GM04503 (cell line): ENCODE results near the gene MAK.
"Not testable (repeated sequence)": the region's sequence is repeated elsewhere in the genome, so short reads cannot be mapped to it uniquely, and the experiment has no call there.

Source experiments
- DNase-seq: peaks from one replicate; pipeline ENCODE4 v3.0.0-alpha.2; 2012; ENCODE audit warnings: low read depth

Gene MAK, protein sequence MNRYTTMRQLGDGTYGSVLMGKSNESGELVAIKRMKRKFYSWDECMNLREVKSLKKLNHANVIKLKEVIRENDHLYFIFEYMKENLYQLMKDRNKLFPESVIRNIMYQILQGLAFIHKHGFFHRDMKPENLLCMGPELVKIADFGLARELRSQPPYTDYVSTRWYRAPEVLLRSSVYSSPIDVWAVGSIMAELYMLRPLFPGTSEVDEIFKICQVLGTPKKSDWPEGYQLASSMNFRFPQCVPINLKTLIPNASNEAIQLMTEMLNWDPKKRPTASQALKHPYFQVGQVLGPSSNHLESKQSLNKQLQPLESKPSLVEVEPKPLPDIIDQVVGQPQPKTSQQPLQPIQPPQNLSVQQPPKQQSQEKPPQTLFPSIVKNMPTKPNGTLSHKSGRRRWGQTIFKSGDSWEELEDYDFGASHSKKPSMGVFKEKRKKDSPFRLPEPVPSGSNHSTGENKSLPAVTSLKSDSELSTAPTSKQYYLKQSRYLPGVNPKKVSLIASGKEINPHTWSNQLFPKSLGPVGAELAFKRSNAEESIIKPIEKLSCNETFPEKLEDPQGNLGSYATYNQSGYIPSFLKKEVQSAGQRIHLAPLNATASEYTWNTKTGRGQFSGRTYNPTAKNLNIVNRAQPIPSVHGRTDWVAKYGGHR

GRCh38 chr6:10837995-10838793 lies at the start of gene MAK:
Gene MAK, minus strand, starts transcription at chr6:10838539. Its CDS starts 7,891 bp downstream, at chr6:10830648.
- no peak for DNase-seq

GRCh38 chr6:10886691-10887502 lies 48.6 kb upstream of the MAK start, which contains the start of gene SYCP2L:
Gene SYCP2L, plus strand, starts transcription at chr6:10887052. Its CDS starts 75 bp downstream, at chr6:10887127.
- DNase-seq, result no peak

DNA sequence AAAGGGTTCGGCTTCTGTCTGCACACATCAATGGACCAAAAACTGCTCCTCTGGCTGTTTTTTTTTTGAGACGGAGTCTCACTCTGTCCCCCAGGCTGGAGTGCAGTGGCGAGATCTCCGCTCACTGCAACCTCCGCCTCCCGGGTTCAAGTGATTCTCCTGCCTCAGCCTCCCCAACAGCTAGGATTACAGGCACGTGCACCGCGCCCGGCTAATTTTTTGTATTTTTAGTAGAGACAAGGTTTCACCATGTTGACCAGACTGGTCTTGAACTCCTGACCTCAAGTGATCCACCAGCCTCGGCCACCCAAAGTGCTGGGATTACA lies 48.0 kb upstream of the MAK start:
- DNase-seq, result not testable (repeated sequence)

- no peak for DNase-seq
These were observed 46.1 kb upstream of the MAK start for GRCh38 chr6:10884245-10884972.

GRCh38 chr6:10883312-10884244 lies 45.2 kb upstream of the MAK start:
- DNase-seq, result no peak

DNA sequence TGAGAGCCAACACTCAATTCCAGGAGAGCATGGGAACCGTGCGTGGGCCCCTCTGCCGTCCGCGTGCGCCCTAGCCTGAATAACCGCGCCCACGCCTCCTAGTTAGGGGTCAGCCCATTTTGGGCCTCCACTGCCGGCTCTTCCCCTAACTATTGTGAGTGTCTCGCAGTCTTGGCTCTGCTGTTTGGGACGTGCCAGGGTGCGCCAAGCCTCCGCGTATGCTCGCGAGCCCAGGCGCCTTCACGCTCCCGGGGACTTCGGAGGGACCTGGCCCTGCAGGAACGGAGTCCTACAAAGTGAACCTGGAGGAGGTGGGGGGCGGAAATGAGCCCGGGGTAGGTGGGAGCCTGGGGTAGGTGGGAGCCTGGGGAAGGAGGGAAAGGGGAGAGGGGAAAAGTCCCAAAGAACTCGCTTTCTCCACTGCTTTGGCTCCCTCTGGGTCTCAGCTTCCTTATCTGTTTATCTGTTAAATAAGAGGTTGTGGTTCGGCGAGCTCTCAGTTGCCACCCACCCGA lies 44.4 kb upstream of the MAK start:
- DNase-seq, result no peak

DNA sequence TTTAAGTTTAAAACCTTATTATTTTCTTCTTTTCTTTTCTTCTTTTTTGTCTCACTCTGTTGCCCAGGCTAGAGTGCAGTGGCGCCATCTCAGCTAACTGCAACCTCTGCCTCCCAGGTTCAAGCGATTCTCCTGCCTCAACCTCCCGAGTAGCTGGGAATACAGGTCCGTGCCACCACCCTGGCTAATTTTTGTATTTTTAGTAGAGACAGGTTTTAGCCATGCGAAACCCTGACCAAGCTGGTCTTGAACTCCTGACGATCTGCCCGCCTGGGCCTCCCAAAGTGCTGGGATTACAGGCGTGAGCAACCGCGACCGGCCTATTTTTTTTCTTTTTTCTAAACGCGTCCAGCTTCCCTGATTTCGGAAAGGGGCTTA lies 43.9 kb upstream of the MAK start:
- not testable (repeated sequence) for DNase-seq

- DNase-seq, result no peak
These were observed 42.0 kb upstream of the MAK start for GRCh38 chr6:10880366-10880765.

DNA sequence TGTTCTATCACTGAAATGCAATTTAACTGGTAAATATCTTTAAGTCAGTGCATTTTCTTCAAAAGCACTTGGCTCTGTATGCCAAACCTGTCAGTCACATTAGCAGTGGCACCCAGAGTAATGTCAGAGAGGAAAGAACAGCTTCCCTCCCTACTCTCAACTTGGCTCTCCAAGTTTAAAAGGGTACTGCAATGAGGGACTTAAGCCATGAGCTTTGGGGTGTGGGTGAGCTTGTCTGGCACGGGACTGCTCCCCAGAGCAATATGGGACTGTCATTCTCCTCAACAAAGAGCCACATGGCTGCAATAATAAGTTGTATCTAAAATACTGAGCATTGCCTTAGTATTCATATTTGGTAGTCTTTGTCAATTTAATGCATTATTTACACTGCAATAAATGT lies 39.5 kb upstream of the MAK start:
- no peak for DNase-seq

GRCh38 chr6:10877012-10877411 lies 38.7 kb upstream of the MAK start:
- DNase-seq, result no peak

DNA sequence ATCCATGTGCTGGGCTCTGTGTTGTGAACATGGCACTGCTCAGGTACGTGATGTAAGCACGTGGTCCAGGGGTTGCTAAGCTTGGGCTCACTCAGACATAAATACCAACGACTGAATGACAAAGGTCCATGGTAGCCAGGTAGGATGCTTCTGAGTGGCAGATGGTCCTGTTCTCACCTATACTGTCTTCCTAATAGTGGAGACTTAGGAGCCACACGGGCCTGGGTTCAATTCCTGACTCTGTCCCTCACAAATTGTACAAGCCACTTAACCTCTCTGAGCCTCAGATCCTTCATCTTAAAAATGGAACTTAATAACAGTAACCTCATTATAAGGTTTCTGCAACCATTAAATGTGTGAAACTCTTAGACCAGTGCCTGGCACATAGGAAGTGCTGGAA lies 36.7 kb upstream of the MAK start:
- DNase-seq, result no peak

DNA sequence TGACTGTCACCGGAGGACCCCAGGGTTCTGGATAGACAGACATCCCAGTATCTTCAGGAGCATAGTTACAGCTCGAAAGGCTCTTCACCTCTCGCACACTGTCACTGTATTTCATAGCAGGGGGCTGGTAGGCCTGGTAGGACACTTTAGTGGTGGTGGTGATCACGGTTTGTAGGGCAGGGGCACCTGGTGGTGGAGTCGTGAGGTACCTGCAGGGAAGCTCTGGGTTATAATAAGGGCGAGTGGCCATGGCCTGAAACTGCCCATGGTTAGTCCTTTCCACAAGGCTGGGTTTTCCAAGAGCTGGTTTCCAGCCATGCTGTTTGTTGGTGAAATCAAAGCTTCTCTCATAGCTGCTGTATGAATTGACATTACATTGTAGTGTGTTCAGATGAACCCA lies 35.9 kb upstream of the MAK start:
- DNase-seq, result no peak

GRCh38 chr6:10873374-10873773 lies 35.0 kb upstream of the MAK start:
- DNase-seq, result no peak

- DNase-seq, result no peak
These were observed 29.6 kb upstream of the MAK start for GRCh38 chr6:10867952-10868351.

DNA sequence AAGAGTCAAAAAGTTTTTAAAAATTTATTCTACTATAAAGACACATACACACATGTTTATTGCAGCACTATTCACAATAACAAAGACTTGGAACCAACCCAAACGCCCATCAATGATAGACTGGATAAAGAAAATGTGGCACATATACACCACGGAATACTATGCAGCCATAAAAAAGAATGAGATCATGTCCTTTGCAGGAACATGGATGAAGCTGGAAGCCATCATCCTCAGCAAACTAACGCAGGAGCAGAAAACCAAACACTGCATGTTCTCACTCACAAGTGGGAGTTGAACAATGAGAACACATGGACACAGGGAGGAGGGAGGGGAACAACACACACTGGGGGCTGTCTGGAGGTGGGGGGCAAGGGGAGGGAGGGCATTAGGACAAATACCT lies 28.4 kb upstream of the MAK start:
- not testable (repeated sequence) for DNase-seq

DNA sequence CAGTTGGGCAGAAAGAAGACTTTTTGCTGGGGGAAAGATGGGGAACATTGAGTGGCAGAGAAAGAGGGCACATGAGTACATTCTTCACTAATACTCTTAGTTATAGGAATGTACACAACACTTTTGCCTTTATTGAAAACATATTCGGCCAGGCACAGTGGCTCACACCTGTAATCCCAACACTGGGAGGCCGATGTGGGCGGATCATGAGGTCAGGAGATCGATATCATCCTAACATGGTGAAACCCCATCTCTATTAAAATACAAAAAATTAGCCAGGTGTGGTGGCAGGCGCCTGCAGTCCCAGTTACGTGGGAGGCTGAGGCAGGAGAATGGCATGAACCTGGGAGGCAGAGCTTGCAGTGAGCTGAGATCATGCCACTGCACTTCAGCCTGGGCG lies 24.7 kb upstream of the MAK start:
- not testable (repeated sequence) for DNase-seq

DNA sequence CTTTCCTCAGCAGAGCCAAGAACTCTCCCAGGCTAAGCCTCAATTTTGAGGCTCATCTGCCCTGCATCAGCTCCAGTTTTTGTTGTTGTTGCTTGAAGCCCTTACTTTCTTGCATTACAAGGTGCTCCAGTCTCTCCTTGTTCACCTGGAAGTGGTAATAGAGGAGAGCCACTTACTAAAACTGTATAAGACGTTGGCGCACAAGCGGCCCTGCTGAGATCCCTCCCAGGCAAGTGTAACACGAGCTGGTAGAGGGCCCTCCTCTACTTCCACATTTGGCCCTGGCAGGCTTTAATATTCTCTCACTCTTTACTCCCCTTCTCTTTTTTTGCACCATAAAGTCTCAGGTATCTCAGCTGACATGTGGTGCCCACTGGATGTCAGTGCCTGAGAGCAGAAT lies 24.0 kb upstream of the MAK start:
- no peak for DNase-seq

DNA sequence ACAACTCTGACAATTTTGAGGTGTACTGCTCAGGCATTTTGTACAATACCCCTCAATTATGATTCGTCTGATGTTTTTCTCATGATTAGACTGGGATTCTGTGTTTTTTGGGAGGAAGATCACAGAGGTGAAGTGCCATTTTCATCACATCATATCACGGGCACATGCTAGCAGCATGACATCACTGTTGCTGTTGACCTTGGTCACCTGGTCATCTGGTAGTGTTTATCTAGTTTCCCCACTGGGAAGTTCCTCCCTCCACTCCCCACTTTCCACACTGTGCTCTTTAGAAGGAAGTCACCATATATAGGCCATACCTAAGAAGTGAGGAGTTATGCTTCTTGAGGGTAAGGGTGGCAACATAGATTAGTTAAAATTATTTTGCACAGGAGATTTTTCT lies 22.7 kb upstream of the MAK start:
- no peak for DNase-seq

DNA sequence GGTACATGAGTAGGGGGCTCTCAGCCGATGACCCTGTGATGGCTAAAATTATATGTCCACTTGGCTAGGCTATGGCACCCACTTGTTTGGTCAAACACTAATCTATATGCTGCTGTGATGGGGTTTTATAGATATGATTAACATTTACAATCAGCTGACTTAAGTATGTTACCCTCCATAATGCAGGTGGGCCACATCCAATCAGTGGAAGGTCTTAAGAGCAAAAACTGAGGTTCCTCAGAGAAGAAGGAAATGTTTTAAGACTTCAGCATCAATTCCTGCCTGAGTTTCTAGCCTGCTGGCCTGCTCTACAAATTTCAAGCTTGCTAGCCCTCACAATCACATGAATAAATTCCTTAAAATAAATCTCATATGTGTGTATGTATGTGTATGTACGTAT lies 18.9 kb upstream of the MAK start:
- no peak for DNase-seq
